Stimulated activated naive CD4-positive, alpha-beta T cell treated with Interleukin-2 at 50 U/mL for 16 hours (primary cell): Measurements from ENCODE around the gene TNRC6C.

Experiments used
- DNase-seq: peaks from one replicate; lab custom pipeline; 2025; lab: John Stamatoyannopoulos, UW

Gene TNRC6C

GRCh38 chr17:78125976-78126894 is 167.7 kb downstream of the TNRC6C start:
- DNase-seq = no peak

- DNase-seq = no peak
These were observed 168.4 kb downstream of the TNRC6C start for GRCh38 chr17:78126895-78127238.

GRCh38 chr17:78127239-78127887 is 168.9 kb downstream of the TNRC6C start:
- peak; percentile 62 for DNase-seq

GRCh38 chr17:78127888-78128550 is 169.5 kb downstream of the TNRC6C start:
- DNase-seq = no peak

GRCh38 chr17:78128551-78129350 is 170.2 kb downstream of the TNRC6C start, which contains the start of gene TMC6:
TMC6 (minus strand) TSS chr17:78128755; CDS start chr17:78126832, 1,923 bp downstream.
- DNase-seq = peak; percentile 67

- peak; percentile 22 for DNase-seq
These were observed 171.0 kb downstream of the TNRC6C start for GRCh38 chr17:78129351-78130089.

GRCh38 chr17:78130090-78130436 is 171.6 kb downstream of the TNRC6C start:
- DNase-seq = no peak

GRCh38 chr17:78130437-78131101 is 172.1 kb downstream of the TNRC6C start, which contains the start of gene TMC8:
TMC8 (plus strand) TSS chr17:78130771; CDS start chr17:78131589, 818 bp downstream.
- peak; percentile 56 for DNase-seq

GRCh38 chr17:78131172-78132083 is 172.9 kb downstream of the TNRC6C start:
- peak; percentile 61 for DNase-seq

GRCh38 chr17:78132084-78132676 is 173.7 kb downstream of the TNRC6C start:
- DNase-seq = peak; percentile 72

- DNase-seq = no peak
These were observed 174.3 kb downstream of the TNRC6C start for GRCh38 chr17:78132767-78133178.

- peak; percentile 16 for DNase-seq
These were observed 174.9 kb downstream of the TNRC6C start for GRCh38 chr17:78133179-78133951.

GRCh38 chr17:78133971-78134898 is 175.7 kb downstream of the TNRC6C start:
- DNase-seq = peak; percentile 72

GRCh38 chr17:78134899-78135385 is 176.4 kb downstream of the TNRC6C start:
- DNase-seq = no peak

- DNase-seq = no peak
These were observed 177.5 kb downstream of the TNRC6C start for GRCh38 chr17:78135858-78136500.
